ENCODE measurements around the gene NSD1. TPM values are rescaled to one million over a fixed set of nuclear protein-coding genes. Genes with fewer than 3 reads are reported as not detected.

Gene NSD1
- total RNA-seq = 73.6 TPM

GRCh38 chr5:177133096-177133852 is at the start of gene NSD1:
Gene NSD1, plus strand, starts transcription at chr5:177133773. Its CDS starts 1,331 bp downstream, at chr5:177135104.

GRCh38 chr5:177086654-177087397 is 46.7 kb upstream of the NSD1 start, which contains the start of gene FGFR4:
Gene FGFR4, plus strand, starts transcription at chr5:177086915. Its CDS starts 2,688 bp downstream, at chr5:177089603.

GRCh38 chr5:177303121-177303924 is 169.8 kb downstream of the NSD1 start, which contains the start of the genes PRELID1 and RAB24:
Gene PRELID1, plus strand, starts transcription at chr5:177303799. Its CDS starts 187 bp downstream, at chr5:177303986.
Gene RAB24, minus strand, starts transcription at chr5:177303719. Its CDS starts 431 bp downstream, at chr5:177303288.

GRCh38 chr5:177311723-177312648 is 178.4 kb downstream of the NSD1 start, which contains the start of gene MXD3:
Gene MXD3, minus strand, starts transcription at chr5:177311898. Its CDS starts 68 bp downstream, at chr5:177311830.

Other genes with a start within 250 kb of the NSD1 start
- 1.2 TPM for gene HK3, start 234.4 kb upstream of the NSD1 start, total RNA-seq
- 79.6 TPM for gene UIMC1, start 127.0 kb upstream of the NSD1 start, total RNA-seq
- 32.3 TPM for gene ZNF346, start 111.1 kb upstream of the NSD1 start, total RNA-seq
- 1.6 TPM for gene FGFR4, start 46.9 kb upstream of the NSD1 start, total RNA-seq
- 15.2 TPM for gene RAB24, start 169.9 kb downstream of the NSD1 start, total RNA-seq
- 48.2 TPM for gene PRELID1, start 170.0 kb downstream of the NSD1 start, total RNA-seq
- 4.4 TPM for gene MXD3, start 178.1 kb downstream of the NSD1 start, total RNA-seq
- gene LMAN2, start 217.9 kb downstream of the NSD1 start, total RNA-seq = 90.0 TPM
- gene RGS14, start 224.2 kb downstream of the NSD1 start, total RNA-seq = 10.1 TPM

Measured in diencephalon (tissue), 1 donor.